GM19238 (cell line): ENCODE data around the gene MASTL.
"Not testable (repeated sequence)": the region's sequence is repeated elsewhere in the genome, so short reads cannot be mapped to it uniquely, and the experiment has no call there.

Experiments
- DNase-seq: peaks from one replicate; pipeline ENCODE4 v3.0.0; 2011; ENCODE audit warnings: low spot score; ENCODE audit not compliant: insufficient read length

Gene MASTL

DNA sequence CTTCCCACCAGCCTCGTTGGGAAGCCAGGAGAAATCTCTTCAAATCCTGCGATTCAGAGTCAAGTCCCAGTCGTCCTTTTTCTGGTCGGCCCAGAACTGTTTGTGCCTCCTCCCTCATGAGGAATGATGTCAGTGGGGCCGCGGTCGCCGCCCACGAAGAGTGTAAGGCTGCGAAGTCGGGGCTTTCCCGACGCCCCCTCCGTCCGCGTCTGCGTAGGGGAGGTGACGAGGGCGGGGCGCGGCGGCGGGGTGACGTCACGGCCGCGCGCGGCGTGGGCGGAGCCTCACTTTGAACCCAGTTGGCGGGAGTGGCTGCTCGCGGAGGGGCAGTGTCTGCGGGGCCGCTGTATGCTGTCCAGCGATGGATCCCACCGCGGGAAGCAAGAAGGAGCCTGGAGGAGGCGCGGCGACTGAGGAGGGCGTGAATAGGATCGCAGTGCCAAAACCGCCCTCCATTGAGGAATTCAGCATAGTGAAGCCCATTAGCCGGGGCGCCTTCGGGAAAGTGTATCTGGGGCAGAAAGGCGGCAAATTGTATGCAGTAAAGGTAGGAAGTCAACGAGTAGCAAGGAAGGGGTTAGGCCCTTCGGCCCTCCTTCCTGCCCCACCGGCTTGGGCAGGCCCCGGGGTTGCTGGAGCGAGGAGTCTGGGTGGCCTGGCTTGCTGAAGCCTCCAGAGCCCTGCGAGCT is at the start of gene MASTL:
TSS of gene MASTL (plus strand) at position 287 of the 689 bp plus-strand sequence. CDS start at position 362, 75 bp downstream.
- peak; percentile 78 for DNase-seq

DNA sequence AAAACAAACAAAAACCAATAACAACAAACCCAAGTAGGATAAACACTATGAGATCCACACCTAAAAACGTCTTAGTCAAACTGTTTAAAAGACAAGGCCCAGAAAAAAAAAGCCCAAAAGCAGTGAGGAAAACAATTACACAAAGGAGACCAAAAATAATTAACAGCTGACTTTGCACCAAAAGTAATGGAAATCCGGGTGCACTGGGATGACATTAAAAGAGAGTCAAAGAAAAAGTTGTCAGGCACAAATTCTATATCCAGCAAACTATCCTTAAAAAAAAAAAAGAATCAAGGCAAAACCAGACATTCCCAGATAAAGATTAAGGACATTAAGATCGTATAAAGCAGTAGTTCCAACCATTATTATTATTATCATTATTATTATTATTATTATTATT is 47.0 kb upstream of the MASTL start:
- DNase-seq: no peak

DNA sequence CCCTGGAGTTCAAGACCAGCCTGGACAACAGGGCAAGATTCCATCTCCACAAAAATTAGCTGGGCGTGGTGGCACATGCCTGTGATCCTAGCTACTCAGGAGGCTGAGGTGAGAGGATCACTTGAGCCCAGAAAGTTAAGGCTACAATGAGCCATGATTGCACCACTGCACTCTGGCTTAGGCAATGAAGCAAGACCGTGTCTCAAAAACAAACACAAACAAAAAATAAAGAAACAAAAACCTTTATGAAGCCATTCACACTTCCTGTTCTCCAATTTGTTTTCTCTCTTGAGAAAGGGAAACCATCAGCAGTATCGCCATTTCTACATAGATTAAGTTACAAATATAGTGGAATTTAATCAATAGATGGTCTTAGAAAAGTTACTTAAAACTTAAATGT is 20.8 kb upstream of the MASTL start:
- no peak for DNase-seq

DNA sequence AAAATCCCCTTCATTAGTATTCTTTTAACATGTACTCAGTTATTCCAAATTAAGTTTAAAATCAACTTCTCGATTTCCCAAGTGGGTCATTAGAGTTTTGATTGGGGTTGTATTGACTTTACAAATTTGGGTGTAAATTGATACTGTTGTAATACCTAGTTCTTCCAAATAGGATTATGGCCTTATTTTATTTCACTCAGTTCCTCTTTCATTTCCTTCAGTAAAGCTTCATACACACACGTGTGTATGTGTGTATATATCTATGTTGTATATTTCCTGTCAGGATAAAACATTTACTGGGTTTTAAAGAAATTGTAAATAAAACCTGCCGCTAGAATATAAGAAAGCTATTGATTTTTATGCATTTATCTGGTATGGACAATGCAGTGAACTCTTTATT is 16.9 kb upstream of the MASTL start:
- no peak for DNase-seq

DNA sequence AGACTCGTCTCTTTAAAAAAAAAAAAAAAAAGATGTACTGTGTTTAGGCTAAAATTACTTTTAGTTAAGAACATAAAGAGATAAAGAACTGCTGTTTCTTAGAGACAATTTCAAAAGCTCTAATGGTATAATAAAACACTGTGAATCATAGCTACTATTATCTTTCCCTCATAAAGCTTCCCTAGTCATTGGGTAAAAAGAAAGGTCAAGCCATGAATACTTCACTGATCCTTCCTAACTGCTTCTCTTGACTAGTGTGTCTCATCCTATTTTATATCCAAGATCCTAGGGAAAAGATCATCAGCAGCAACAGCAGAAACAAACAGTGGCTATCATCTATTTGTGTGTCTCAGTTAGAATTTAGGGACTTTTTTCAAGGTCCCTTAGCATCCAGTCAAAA is 11.5 kb upstream of the MASTL start:
- DNase-seq: no peak

DNA sequence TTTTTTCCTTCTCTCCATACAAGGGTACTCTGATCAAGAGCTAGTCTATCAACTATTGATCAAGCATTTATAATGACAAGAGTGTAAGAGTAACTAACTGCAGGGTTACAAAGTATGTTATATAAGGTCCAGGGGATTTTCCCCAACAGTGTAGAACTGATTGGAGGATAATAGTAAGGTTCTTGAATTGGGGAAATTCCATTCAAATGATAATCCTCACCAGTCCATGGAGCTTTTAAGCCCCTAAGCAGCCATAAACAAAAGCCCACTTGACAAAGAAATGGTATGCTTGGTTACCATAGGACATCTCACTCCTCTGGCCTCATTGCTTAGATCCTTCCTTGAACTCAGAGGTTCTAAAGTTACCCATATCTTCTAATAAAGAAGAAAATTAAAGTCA is 9.2 kb upstream of the MASTL start:
- DNase-seq: no peak

DNA sequence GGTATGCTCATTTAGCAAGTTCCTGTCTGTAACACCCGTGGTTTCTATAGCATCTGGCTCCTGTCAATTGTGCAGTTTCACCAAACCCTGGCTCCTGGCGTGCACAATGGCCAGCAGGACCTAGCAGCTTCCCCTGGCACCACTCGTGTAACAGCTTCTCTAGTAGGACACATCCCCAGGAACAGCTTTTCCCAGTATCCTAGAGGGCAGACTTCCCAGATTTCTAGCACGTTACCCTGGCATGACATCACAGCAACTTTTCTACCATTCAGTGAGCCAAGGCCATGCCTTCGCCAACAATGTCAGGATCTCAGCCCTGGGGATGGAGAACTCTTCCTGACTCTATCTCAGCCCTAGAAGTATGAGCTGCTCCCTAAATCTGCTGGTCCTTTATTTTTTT is 7.5 kb upstream of the MASTL start:
- DNase-seq: no peak

DNA sequence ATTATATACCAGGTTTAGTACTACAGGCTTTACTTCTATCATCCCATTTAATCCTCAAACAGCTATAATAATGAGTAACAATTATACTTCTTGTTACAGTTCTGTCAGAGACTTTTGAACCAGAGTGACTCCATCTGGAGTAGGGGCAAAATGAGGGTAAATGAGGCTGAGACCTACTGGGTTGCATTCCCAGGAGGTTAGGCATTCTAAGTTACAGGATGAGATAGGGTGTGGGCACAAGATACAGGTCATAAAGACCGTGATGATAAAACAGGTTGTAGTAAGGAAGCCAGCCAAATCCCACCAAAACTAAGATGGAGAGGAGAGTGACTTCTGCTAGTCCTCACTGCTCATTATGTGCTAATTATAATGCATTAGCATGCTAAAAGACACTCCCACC is 4.9 kb upstream of the MASTL start:
- DNase-seq: no peak

DNA sequence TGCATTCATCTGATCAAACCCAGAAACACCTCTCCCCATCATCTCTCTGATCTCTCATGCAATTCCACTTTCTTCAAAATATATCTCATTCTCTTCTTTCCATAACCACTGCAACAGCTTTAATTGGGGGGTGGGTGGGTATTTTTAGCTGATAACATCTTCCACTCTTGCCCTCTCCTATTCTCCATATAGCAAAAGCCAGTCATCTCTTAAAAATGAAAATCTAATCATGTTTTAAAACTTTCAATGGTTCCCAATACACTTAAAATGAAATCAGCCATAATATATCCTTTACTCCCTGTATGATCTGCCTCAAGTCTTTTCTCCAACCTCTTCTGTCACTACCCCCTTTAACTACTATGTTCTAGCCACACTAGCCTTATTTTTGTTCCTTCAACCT is 2.5 kb upstream of the MASTL start:
- no peak for DNase-seq

DNA sequence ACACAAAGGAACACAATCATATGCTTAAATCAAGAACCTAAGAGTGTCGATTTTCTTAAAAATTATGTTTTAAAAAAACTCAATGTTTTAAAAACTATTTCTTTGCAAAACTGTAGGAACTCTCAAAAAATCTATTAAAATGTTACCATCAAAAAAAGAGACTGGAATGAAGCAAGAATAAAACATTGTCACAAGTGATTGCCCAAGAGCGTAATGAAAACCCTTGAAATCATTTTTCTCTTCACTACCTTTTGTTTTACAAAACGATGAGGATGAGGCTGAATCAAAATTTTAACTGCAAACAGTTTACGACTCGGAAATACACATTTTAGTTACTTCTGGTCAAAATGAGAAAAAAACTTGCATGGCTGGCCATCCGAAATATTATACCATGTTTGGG is 1.8 kb upstream of the MASTL start:
- DNase-seq: no peak

DNA sequence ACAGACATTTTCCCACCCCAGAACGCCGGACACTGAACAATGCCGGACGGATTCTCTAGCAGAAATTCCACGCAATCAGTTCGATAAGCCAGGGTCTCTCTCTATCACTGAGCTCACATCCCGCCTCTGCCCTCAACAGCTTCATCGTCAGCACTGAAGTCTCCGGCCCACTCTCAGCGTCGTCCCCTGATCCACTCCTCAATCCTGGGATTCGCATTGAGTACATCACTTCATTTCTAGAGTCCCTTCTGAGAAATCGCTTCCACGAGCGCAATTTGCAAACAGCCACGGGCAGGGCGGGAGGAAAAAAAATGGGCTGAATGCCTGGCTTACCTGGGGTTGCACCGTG is 1.3 kb upstream of the MASTL start:
- DNase-seq: no peak

DNA sequence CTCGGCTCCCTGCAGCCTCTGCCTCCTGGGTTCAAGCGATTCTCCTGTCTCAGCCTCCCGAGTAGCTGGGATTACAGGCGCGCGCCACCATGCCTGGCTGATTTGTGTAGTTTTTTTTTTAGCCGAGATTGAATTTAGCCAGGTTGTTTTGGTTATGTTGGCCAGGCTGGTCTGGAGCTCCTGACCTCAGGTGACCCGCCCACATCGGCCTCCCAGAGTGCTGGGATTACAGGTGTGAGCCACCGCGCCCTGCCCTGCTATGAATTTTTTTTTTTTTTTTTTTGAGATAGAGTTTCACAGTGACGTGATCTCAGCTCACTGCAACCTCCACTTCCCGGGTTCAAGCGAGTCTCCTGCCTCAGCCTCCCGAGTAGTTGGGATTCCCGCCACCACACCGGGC is 1.4 kb downstream of the MASTL start:
- DNase-seq: not testable (repeated sequence)

DNA sequence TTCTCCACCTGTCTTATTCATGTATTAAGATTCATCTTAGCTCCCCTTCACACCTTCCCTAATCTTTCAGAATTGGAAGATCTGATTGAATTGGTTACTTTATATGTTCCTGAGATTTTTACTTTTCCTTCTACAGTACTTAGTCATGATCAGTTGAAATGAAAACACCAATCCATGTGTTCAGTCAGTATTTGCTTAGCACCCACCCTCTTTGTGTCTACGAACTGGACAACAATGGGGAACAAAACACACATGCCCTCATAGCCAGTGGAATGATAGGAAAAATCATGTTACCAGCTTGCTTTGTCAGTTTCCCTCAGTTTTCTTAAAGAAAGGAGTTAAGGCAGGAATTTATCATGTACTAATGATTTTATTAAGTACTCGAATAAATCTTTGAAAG is 2.0 kb downstream of the MASTL start:
- DNase-seq: no peak

DNA sequence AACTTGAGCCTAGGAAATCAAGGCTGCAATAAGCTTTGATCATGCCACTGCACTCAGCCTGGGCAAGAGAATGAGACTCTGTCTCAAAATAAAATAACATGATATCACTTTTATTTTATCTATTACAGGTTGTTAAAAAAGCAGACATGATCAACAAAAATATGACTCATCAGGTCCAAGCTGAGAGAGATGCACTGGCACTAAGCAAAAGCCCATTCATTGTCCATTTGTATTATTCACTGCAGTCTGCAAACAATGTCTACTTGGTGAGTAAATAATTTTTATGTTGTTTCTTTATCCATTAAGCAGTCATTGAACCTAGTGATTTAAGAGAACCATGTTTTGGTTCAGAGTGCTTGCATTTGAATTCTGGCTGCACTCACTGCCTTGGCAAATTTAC is 3.3 kb downstream of the MASTL start:
- DNase-seq: no peak

DNA sequence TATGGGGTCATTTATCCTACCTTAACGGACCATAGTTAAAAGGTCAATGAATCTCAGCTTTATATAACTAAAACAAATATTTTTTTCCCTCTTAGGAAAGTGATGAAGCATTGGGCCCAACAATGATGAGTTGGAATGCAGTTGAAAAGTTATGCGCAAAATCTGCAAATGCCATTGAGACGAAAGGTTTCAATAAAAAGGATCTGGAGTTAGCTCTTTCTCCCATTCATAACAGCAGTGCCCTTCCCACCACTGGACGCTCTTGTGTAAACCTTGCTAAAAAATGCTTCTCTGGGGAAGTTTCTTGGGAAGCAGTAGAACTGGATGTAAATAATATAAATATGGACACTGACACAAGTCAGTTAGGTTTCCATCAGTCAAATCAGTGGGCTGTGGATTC is 14.7 kb downstream of the MASTL start:
- no peak for DNase-seq

DNA sequence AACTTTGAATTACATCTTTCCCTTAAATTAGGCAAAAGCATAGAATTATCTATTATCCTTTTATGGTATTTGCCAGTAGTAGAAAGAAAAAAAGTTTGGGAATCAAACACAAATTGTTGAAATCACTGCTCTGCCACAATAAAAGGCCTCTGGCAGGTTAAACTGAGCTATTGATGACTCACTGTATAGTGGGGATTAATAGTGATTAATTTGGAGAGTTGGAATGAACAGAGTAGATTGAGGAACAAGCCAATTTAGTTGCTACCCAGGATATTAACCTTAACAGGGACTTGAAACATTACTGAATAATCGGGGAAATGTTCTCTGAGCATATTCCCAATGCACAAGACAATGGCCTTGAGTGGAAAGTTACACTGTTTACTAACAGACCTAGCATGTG is 33.1 kb downstream of the MASTL start:
- DNase-seq: no peak

DNA sequence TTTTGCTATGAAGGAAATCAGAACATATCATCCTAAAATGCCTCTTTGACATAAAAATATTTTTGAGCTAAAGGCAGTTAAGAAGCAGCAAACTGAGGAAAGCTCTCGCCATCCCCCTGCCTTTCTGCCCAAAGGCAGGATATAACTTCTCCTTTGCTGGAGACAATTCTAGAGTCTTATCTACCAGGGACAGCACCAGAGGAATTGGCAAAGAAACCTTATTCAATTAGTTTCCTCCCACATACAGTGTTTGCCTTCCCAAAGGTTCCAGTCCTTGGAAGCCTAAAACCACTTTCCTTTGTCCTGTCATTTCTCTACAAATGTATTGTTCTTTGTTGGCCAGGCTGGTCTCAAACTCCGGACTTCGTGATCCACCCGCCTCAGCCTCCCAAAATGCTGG is 33.7 kb downstream of the MASTL start:
- DNase-seq: no peak

DNA sequence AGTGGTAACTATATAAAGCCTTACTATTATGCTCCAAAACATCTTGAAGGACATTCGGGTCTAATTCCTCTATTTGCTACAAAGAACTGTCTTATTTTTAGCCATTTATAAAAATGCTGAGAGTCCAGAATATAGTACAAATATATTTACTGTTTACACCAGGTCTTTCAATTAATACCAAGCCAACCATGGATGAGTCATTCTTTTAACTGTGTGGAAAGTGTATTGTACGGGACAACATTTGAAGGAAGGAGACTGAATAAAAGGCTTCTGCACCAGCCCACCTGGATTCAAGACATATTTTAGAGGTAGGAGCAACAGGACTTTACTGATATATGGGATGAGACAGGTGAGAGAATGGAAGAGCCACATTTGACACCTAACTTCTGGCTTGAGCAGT is 35.4 kb downstream of the MASTL start:
- DNase-seq: no peak

DNA sequence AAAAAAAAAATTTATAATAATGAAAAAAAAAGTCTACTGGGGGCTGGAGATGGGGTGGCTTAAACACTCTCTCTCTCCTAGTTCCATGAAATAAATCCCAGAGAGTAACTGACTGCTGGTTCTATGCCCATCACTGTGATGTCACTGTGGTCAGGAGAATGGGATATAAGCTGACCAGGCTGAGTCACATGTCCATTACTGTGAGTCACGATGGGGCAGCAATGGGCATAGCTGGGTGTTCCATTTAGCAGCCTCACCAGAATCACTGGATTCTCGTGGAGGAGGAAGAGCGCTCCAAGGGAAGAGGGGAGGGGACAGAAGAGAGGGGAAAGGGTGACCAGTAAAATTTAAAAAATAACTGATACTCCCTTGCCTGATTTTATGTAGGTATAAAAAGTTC is 37.1 kb downstream of the MASTL start:
- no peak for DNase-seq

DNA sequence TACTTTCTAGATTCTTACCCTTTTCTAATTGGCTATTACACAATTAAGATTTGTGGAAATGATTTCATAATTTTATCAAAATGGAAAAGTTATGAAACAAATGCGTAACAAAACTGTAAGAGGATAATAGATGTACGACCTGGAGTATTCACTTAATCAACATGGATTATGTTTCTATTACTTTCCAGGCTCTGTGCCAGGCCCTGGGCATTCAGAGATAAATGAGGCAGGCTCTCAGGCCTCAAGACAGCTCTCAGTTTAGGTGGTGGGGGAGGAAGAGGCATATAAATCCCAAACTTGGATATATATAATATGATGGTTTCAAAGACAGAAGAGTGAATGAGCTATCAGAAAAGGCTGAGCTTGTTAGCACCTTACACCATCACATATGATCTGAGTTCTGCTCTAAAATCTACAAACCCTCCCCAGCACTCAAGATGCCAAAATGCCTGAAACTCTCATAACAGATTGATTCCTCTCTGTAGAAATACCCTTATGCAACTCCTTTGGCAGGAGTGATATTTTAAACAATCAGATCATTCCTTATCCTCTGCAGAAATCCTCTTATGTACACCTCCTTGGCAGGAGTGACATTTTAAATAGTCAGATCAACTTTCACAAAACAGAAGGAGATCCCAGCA is 42.9 kb downstream of the MASTL start:
- no peak for DNase-seq

DNA sequence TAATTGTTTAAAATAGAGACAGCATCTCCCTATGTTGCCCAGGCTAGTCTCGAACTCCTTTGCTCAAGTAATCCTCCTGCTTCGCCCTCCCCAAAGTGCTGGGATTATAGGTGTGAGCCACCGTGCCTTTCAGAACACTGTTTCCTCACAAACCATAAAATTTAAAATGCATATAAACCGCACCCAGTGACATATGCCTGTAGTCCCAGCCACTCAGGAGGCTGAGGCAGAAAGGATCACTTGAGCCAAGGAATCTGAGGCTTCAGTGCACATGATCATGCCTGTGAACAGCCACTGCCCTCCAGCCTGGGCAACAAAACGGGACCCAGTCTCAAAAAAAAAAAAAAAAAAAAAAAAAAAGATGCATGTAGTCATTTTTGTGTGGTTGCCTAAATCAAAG is 48.7 kb downstream of the MASTL start:
- DNase-seq: no peak

DNA sequence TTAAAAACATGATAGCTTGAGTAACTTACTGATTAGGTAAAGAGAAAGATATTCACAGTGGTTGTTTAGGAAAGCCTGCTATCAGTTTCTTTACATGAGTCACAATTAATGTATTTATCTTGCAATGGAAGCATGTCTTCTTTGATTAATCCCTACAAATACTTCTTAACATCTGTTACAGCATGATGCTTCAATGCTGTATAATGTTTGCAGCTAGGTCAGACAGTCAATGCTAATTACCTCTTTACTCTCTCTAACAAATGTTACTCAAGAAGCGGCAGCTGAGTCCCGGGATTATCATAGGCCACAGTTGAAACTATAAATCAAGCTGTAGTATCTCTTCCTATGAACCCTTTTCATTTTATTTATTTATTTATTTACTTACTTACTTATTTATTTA is 52.2 kb downstream of the MASTL start:
- DNase-seq: no peak

DNA sequence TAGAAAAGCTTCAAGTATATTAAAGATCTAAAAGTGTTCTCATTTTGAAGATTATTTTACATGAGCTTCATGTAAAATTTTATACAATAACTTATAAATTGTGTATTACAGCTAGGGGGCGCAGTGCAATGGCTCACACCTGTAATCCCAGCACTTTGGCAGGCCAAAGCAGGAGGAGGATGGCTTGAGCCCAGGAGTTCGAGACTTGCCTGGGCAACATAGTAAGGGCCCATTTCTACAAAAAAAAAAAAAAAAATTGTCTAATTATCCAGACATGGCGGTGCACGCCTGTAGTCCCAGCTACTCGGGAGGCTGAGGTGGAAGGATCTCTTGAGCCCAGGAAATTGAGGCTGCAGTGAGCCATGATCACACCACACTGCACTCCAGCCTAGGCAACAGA is 68.8 kb downstream of the MASTL start:
- DNase-seq: no peak
